IPS-NIHi7 (cell line): ENCODE measurements around the gene FCN1.

Experiments
- DNase-seq: peaks from one replicate; pipeline ENCODE4 v3.0.0; 2012; ENCODE audit warnings: mixed read lengths; ENCODE audit errors: extremely low spot score

FCN1 gene

DNA sequence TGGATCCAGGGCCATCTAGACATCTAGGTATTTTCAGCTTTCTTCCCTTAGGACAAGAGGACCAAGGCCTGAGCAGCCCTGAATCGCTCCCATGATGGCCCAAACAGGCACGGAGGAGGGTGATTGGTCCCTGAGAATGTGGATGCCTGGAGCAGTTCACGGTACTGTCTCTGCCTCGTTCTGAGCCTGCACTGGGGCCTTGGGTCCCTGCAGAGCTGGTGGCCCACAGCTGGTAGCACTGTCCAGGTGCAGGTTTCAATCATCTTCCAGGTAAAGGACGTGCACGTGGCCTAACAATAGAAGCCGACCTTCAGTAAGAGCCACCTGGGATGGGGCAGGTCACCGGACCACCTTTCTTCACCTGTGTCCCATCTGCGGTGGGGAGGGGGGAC lies 19.4 kb upstream of the FCN1 start:
- DNase-seq, result no peak

DNA sequence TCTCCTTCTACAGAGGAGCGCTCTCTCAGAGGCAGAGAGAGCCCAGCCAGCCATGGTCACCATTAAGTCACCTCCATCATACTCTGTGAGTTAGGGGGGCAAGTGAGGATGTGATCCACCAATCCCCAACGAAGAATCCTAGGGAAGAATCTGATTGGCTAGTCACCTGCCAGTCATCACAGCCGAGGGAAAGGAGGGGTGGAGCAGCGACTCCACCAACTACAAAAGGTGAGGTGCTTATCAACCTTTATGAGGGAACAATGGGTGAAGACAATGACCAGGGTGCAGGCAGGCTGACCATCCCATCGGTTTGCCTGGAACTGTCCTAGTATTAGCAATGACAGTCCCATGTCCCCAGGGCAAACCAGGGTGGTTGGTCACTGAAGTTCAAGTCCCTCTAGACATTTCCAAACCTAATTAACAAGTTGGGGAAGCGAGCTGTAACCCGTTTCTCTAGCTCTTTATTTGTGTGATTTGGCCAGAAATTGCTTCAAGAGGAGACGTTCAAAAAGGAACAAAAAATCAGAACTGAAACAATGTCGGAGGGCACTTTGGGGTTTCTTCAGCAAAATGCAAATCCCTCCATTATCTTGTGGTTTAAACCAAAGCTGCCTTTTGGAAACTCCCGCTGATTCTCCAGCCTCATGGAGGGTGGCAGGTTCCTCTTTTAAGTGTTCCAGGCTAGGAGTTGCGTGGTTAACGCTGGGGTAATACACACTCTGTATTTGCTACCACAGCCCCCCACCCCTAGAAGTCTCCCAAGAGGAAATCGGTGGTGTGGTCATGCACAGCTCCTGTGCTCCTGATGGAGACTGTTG lies 18.8 kb upstream of the FCN1 start:
- DNase-seq, result no peak

DNA sequence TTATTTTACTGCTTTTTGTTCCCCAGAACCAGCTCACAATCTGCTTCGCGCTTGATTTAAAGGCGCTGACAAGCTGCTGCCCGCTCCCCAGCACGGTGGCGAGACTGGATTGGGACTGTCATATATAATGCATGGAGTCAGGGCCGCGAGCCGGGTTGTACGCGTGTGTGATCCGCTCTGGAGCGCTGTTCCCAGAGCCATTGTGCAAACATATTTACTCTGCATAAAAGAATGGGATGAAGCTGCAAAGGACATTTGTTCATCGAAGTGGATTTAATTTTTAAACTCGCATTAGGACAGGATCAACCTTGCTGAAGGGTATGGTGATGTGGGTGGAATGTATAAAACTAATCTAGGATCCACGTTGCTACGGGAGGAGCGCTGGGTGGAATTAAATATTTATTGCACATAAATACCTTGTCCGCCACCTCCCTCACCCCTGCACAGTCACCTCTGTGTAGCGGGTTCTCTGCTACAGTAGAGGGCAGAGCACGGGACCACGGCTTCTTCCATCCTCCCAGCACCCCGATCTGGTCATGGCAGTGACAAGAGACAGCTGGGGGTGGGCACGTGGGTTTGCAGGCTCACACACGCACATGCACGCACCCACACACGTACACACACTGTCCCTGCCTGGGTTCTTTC lies 18.1 kb upstream of the FCN1 start:
- DNase-seq, result no peak

DNA sequence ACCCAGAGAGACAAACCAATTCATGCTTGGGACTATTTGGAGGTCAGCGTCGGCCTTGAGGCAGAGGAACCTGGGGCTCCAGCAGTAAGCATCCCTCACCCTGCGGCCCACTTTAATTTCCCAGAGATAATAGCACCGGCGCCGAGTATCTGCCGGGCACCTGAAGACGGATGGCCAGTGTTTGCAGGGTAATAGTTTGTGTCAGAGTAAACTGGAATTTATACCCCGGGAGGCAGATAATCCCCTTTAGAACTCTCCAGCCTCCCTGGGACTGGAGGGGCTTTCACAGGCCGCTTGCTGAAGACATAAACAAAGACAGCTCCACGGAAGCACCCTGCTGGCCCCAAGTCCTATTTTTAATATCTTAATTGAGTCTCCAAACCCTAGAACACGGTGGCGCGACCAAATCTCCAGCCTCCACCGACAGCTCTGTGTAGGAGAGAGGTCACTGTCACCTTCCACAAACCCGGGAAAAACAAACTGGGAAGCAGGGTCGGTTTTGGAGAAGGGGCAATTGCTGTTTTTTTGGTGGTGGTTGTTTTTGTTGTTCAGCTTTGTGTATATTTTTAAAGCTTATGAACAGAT lies 17.4 kb upstream of the FCN1 start:
- DNase-seq, result no peak

DNA sequence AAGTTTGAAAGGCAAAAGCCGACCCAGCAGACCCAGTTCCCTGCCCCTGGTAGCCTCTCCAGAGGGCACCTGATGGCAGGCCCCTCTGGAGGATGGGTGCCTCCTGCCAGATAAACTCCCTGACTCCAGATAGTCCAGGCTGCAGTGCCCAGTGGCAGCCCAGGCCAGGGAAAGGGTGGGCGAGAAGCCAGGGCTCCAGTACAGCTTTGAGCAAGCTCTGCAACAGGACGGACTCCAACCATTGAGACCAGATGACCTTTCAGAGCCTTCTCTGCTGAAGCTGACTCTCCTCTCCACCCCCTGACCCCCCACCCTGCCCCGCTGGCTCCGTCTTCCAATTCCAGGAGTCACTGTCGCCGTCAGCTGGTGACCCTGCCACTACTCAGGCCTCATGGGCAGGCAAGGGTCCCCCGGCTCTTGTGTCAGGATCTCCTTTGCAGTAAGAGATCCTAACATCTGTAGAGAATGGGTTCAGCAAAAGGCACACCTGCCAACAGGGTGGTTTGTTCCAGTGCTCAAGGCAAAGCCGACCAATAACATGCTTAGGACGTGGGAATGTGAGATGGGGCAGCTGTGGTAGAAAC lies 15.5 kb upstream of the FCN1 start:
- no peak for DNase-seq

DNA sequence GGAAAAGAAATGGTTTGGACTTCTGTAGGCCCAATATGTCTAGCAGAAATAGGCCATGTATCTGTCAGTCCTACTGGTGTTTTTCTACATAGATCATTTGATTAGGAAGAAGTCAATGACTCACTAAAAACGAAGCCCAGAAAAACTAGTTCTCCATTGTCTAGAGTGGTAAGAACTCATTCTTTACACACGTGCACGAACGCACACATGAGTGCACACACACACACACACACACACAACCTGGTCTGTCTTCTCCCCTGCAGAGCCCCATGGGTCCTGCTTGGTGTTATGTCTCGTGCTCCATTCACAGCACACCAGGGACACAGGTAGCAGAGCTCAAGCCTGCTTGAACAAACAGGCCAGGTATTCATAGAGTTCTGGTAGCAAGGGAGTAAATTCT lies 14.9 kb upstream of the FCN1 start:
- DNase-seq, result no peak

DNA sequence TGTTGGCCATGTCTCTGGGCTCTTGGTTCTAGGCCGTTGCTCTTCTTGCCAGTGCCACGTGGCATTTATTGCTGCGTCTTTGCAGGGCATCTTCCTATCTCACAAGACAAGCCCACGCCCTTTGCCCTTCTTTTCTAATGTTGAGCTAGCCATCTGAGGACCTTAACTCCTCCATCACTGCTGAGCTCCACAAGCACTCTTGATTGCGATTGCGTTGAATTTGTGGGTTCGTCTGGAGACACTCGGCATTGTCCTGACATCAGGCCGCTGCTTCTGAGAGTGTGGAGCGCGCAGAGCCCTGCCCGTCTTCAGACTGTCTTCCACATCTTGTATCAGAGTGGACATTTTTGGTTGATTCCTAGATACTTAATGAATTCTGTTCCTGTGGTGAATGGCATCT lies 14.5 kb upstream of the FCN1 start:
- no peak for DNase-seq

DNA sequence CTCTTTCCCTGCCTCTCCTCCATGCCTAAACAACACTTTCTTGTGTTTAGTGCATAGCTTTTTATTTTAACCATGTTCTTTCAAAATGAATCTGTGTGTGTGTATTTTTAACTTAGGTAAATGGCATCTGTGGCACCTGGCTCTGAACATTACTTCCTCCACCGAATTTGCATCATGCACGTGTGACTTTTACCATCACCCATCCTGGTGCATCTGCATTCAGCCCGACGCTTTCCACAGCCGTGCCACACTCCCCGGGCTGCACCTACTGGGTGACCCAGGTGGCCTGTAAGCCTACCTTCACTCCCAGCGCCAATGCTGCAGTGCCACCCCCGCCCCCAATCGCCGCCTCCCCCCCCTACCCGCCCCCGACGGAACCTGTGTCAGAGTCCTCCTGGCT lies 12.7 kb upstream of the FCN1 start:
- DNase-seq, result no peak

DNA sequence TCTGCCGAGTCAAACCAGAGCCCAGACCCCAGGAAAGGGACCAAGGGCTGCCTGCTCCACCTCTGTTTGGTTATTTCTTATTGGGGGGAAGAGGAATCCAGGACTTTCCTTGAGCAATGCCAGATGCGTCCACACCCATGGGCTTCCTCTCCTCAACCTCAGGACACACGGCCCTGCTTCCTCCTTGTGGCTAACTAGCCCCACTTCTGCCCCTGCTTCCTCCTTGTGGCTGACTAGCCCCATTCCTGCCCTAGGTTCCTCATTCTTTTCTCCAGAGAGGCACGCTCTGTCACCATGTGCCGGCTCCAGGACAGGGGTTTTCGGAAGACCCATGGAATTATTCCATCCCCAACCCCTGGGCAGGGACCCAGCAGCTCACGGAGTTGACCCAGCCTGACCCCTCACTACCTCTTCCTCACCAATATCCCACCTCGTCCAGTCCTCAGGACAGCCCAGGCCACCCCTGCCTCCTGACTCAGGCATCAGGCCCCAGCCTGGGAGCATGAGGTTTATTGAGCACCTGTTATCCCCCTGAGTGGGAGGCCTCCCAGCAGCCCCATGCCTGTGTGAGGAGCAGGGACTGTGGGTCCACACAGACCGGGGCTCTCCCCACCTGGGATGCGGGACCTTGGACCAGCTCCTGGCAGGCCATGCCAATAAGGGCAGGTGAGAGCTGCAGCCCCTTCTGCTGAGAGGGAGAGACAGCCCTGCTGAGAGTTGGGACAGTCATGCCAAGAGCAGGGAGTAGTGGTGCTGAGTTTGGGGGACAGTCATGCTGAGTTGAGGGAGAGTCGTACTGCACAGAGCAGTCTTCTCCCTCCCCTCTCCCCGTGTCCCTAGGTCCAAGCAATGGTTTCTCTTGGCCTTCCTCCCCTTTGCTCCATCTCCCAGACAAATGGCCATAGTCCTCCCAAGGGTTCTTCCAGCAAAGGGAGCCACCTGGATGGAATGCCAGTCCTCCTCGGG lies 11.8 kb upstream of the FCN1 start:
- DNase-seq, result no peak

DNA sequence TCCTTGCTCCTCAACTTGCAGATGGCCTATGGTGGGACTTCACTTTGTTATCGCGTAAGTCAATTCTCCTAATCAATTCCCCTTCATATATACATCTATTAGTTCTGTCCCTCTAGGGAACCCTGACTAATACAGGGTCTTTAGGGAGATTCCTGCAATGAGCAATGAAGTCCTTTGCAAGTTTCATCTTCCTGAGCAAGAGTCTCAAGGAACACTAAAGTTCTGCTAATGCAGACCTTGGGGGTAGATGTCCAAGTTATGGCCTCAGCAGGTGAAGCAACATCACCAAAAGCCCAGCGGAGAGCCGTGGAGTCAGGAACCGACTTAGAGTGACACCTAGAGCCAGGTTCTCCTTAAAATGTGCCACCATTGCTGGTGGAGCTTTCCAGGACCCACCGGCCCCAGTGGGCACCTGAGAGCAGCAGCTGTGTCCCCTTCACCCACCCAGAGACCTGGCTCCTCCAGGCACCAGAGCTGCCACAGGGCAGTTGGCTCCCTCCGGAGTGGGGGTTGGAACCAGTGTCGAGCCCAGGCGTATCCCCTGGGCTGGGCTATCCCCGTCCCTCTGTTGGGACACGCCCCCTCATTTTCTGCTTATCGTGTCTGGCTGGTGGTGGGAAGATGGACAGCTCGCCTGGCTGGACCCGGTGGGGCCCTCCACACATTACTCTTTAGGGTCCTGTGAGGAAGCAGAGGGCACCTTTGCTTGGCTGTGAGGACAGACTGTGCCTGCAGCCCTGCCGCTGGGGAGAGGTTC lies 10.9 kb upstream of the FCN1 start:
- no peak for DNase-seq

DNA sequence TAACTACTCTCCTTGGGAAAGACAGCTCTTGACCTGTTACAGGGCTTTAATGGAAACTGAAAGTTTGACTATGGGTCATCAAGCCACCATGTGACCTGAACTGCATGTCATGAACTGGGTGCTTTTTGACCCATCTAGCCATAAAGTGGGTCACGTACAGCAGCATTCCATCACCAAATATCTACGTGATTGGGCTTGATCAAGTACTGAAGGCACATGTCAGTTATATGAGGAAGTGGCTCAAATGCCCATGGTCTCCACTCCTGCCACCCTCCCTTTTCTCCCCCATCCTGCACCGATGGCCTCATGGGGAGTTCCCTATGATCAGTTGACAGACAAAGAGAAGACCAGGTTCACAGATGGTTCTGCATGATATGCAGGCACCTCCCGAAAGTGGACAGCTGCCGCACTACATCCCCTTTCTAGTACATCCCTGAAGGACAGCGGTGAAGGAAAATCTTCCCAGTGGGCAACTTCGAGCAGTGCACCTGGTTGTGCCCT lies 7.3 kb upstream of the FCN1 start:
- DNase-seq, result no peak

DNA sequence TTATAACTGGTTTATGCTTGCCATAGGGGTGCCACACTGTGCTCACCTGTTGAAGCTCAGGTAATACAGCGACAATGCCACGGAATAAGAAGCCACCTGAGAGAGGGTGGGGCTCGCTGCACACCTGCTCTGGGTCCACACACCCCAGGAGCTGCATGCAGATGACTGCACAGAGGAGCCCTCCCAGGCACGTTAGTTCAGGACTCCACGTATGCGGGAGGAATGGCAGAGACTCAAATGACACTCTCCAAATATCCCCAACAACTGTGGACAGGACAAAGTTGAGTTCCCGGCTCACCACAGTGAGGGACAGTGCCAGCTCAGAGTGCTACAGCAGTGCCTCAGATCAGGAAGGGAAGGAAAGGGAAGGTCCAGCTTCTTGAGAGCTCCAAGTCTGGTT lies 5.8 kb upstream of the FCN1 start:
- no peak for DNase-seq

DNA sequence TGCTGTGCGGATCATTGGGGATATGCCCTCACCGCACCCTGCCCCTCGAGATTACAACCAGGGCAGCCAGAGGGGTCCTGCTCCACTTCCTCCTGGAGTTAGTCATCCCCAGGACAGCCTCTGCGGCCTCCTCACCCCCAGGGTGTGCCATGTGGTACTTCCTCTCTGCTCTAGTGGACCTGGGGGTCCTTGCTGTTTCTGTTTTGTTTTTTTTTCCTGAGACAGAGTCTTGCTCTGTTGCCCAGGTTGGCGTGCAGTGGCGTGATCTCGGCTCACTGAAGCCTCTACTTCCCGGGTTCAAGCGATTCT lies 5.2 kb upstream of the FCN1 start:
- no peak for DNase-seq

DNA sequence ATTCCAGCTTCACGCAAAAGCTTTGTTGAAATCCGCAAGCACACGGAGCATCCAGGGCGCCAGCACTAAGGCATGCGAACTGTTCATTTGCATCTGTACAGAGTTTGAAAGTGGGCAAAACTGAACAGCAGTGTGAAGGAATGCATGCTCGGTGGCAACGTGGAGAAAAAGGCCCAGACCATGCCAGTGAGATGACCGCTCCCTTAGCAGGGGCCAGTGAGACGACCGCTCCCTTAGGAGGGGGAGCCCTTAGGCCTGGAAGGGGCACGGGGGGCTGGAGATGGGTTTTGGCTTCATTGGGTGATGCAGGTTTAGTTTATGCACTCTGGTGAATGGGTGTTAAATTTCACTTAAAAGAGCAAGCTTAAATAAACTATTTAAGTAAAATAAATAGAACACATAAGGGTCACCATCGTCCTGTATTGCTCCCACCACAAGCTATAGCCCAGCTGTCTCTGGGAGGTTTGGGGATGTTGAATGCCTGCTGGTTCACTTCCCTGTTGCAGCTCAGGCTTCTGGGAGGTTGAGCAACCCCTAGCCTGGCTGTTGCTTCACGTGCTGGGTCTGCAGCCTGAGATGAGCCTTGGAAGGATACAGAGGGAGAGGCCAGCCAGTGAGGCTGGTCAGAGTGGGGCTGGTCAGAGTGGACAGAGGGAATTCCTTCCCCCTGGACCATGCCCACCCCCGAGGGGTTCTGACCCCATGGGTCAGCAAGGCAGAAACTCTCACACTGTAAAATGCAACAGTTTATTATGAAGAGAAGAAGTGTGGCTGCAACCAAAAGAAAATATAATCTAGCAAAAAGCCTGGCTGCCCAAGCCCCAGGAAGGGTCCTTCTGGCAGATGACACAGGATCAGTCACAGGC lies 4.6 kb upstream of the FCN1 start:
- no peak for DNase-seq

DNA sequence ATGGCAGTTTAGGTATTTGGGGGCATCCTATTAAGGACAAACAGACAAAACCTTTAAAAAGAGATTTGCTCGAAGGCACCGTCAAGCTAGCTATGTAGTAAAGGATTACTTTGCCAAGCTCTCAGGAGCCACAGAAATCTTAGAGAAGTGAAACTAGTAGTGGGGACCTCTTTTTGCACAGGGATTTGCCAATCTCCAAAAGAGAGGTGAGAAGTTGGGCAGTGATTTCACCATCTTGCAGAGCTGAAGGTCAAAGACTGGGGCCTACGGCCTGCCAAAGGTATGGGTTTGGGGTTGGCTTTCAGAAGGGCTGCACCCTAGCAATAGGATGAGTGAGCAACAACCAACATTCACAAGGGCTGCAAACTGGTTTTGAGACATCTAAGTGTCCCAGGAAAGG lies 1.6 kb upstream of the FCN1 start:
- DNase-seq, result no peak

DNA sequence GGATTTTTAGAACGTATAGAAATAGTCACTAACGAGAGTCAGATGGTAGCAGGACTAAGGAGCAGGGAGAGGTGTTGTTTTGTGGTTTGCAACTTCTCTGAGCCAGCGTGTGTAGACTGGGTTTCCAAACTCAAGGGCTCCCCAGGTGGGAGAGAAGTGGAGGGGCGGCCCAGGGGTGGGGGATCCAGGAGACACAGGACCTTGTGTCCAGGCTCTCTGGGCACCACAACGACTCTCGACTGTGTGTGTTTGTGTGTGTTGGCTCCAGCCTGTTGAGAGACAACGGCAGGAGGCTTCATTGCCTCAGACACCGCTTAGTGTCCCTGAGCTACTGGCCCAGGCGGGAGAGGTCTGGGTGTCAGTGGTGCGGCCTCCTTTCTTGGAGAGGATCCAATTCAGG lies 934 bp upstream of the FCN1 start:
- no peak for DNase-seq

DNA sequence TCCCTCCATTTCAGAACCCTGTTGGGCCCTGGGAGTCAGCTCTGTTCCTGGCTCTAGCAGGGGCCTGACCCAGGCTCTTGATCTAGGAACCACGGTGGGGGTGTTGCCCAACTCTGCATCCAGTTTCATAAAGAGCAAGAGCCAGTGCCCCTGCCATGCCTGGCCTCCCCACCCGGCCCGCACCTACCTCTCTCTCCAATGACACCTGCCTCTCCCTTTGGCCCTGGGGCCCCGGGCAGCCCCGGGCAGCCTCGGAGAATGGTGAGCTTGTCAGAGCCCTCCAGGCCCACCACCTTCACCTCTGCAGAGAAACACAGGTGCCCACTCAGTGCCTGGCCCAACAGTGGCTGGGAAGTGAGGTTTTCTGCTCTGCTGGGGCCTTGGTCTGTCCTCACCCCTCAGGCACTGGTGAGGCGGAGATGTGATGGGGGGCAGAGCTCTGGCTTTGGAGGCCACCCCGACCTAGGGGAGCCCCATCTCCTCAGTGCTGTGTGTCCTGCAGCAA lies 1.5 kb downstream of the FCN1 start:
- DNase-seq, result no peak

DNA sequence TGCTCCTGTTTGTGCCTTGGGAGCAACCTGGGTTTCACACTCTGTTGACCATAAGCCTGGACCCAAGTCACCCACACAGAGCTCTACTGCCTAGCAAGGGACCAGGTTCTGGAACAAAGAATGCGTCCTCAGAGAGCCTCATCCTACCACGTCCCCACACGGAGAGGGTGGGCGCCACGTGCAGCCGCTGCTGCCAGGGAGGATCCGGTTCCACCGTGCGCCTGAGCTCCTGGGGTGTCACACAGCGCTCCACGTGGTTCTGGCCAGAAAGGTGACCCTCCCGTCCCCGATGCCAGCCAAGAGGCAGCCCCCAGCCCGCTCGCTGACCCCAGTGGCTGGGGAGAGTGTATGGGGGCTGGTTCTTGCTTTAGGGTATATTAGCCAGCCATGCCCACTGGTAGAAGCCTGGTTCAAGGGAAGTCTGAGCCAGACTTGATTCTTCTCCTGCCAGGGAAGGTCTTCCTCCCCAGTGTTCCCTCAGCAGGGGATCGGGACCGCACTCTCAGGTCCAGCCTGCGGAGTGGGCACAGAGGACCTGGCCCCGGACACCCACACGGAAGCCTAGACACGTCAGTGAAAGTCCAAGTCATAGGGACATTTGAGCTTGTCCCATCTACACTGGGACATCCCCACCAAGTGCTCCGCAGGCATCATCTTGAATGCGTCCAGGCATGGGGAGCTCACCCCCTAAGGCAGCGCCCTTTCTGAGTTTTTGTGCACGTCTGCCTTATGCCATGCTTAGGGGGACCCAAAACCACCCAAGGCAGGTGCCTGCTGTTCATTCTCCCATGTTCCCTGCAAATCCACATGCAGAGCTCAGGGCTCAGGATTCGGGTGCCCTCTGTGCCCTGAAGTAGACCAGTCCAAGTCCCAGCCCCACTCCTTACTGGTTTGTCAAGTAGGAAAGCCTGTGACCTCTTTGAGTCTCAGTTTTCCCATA lies 2.4 kb downstream of the FCN1 start:
- no peak for DNase-seq

DNA sequence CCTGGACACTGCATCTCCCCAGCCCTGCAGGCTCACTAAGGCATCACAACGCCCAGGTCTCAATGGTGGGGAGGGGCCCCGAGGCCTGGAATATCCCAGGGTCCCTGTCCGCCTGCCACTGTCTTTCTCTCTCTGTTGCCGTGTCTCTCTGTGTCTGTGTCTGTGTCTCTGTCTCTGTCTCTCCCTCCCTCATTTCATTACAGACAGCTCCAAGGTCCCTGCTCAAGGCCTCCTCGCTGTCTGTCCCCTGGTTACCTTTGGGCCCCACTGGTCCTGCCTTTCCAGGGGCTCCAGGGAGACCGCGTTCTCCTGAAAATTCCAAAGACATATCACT lies 3.2 kb downstream of the FCN1 start:
- no peak for DNase-seq
